CD4-positive, alpha-beta T cell treated with Interleukin-10 for 1 hour (primary cell): Measurements from ENCODE around the gene WNK4.
A peak's percentile ranks its signal among the peaks of the same experiment; 100 is the strongest.
"Not testable (repeated sequence)": the region's sequence is repeated elsewhere in the genome, so short reads cannot be mapped to it uniquely, and the experiment has no call there.

Experiments used
- DNase-seq: peaks from one replicate; pipeline ENCODE4 v3.0.0-alpha.2; 2020

Gene WNK4

GRCh38 chr17:42779936-42780850 is at the start of gene WNK4:
Gene WNK4, plus strand, starts transcription at chr17:42780610. Its CDS starts 89 bp downstream, at chr17:42780699.
- no peak for DNase-seq

GRCh38 chr17:42740699-42741098 is 39.7 kb upstream of the WNK4 start:
- no peak for DNase-seq

GRCh38 chr17:42742916-42743315 is 37.5 kb upstream of the WNK4 start:
- DNase-seq = not testable (repeated sequence)

- no peak for DNase-seq
Observed at GRCh38 chr17:42743595-42744282, 36.7 kb upstream of the WNK4 start.

- peak; percentile 75 for DNase-seq
Observed at GRCh38 chr17:42744283-42744805, 36.1 kb upstream of the WNK4 start.

GRCh38 chr17:42744806-42745617 is 35.4 kb upstream of the WNK4 start, which contains the start of gene EZH1:
Gene EZH1, minus strand, starts transcription at chr17:42745040. Its CDS starts 16,099 bp downstream, at chr17:42728941.
- DNase-seq = peak; percentile 94

- DNase-seq = no peak
Observed at GRCh38 chr17:42748202-42748907, 32.1 kb upstream of the WNK4 start.

- DNase-seq = no peak
Observed at GRCh38 chr17:42748908-42749798, 31.3 kb upstream of the WNK4 start.

- DNase-seq = no peak
Observed at GRCh38 chr17:42750739-42751344, 29.6 kb upstream of the WNK4 start.

GRCh38 chr17:42751628-42752027 is 28.8 kb upstream of the WNK4 start:
- DNase-seq = no peak

- no peak for DNase-seq
Observed at GRCh38 chr17:42754782-42755181, 25.6 kb upstream of the WNK4 start.

- no peak for DNase-seq
Observed at GRCh38 chr17:42759982-42760651, 20.3 kb upstream of the WNK4 start.

- no peak for DNase-seq
Observed at GRCh38 chr17:42760652-42761581, 19.5 kb upstream of the WNK4 start, which contains the start of gene RAMP2. Gene RAMP2, plus strand, starts transcription at chr17:42761227. Its CDS starts 35 bp downstream, at chr17:42761262.

GRCh38 chr17:42761638-42762037 is 18.8 kb upstream of the WNK4 start:
- DNase-seq = no peak

- DNase-seq = no peak
Observed at GRCh38 chr17:42766124-42766523, 14.3 kb upstream of the WNK4 start.

GRCh38 chr17:42767512-42767911 is 12.9 kb upstream of the WNK4 start:
- DNase-seq = no peak

- not testable (repeated sequence) for DNase-seq
Observed at GRCh38 chr17:42768006-42768405, 12.4 kb upstream of the WNK4 start.

- not testable (repeated sequence) for DNase-seq
Observed at GRCh38 chr17:42769964-42770363, 10.4 kb upstream of the WNK4 start.

- no peak for DNase-seq
Observed at GRCh38 chr17:42772945-42773289, 7.5 kb upstream of the WNK4 start.
